B cell (primary cell): ENCODE results near the gene TFAP2C. TPM values are rescaled to one million over a fixed set of nuclear protein-coding genes. Genes with fewer than 3 reads are reported as not detected.

Experiments
- ATAC-seq: fragments of 200-7000 bp; cut with Tn5 transposase; one replicate; pipeline ENCODE4 v1.10.0; 2021; ENCODE audit warnings: low read depth, mild to moderate bottlenecking, moderate number of reproducible peaks, moderate library complexity
- CTCF ChIA-PET: fragments of 350-600 bp; sonication (Branson Sonifier 250); formaldehyde crosslinking; loops from one replicate; lab custom pipeline; 2021; ENCODE audit warnings: antibody characterized with exemption, inconsistent platforms; lab: Charles Lee
- POLR2A ChIA-PET: fragments of 350-600 bp; sonication (Branson Sonifier 250); formaldehyde crosslinking; loops from one replicate; lab custom pipeline; 2021; ENCODE audit warnings: antibody characterized with exemption; lab: Charles Lee
- DNase-seq: peaks from one replicate; pipeline ENCODE4 v3.0.0; 2013
- H2AFZ ChIP-seq: 2 replicates; pipeline ENCODE4 v1.6.1; 2012; ENCODE audit warnings: mild to moderate bottlenecking, low read depth, low read length; ENCODE audit not compliant: insufficient read depth, poor library complexity, severe bottlenecking
- H3K27ac ChIP-seq, 2 donors: 1 replicate in 1 of 2; 2 replicates in 1 of 2; pipeline ENCODE4 v1.5.1; 2012 to 2013; ENCODE audit warnings: low read length in 2 of 2, mild to moderate bottlenecking in 2 of 2, moderate library complexity in 1 of 2
- H3K27me3 ChIP-seq, 4 experiments: fragments of 200-600 bp in 1 of 4; sonication (generic) in 1 of 4; replicated peaks in 1 of 4; 1 replicate in 2 of 4; 2 replicates in 2 of 4; pipeline versions ENCODE4 v1.6.1 to v1.7.0; 2013 to 2016; ENCODE audit warnings: low read length in 3 of 4, mild to moderate bottlenecking in 2 of 4, mixed read lengths in 1 of 4, moderate library complexity in 1 of 4; ENCODE audit not compliant: insufficient read depth in 4 of 4, control insufficient read depth in 3 of 4; ENCODE audit errors: control extremely low read depth in 1 of 4
- H3K36me3 ChIP-seq, 2 experiments: replicated peaks in 1 of 2; 1 replicate in 1 of 2; 2 replicates in 1 of 2; pipeline versions ENCODE4 v1.6.1 to v1.7.1; 2013; ENCODE audit warnings: low read length in 1 of 2; ENCODE audit not compliant: insufficient read depth in 2 of 2, control insufficient read depth in 1 of 2; ENCODE audit errors: control extremely low read depth in 1 of 2, extremely low read depth in 1 of 2
- H3K4me1 ChIP-seq, 2 donors: fragments of 200-600 bp in 1 of 2; sonication (generic) in 1 of 2; 1 replicate in 1 of 2; 2 replicates in 1 of 2; pipeline versions ENCODE4 v1.5.1 to v1.6.1; 2013 to 2017; ENCODE audit warnings: low read length in 2 of 2; ENCODE audit not compliant: control insufficient read depth in 2 of 2, insufficient read depth in 2 of 2
- H3K4me2 ChIP-seq: replicated peaks from 2 replicates; pipeline ENCODE3; 2012; ENCODE audit warnings: mild to moderate bottlenecking, low read depth, low read length; ENCODE audit not compliant: poor library complexity, severe bottlenecking
- H3K4me3 ChIP-seq, 5 experiments: fragments of 200-600 bp in 1 of 5; sonication (generic) in 1 of 5; 1 replicate in 3 of 5; 2 replicates in 2 of 5; pipeline versions ENCODE4 v1.5.1 to v1.7.0; 2011 to 2016; ENCODE audit warnings: low read length in 4 of 5, mild to moderate bottlenecking in 4 of 5, low read depth in 2 of 5, control low read depth in 1 of 5, moderate library complexity in 1 of 5; ENCODE audit not compliant: insufficient read depth in 1 of 5; ENCODE audit errors: control extremely low read depth in 1 of 5, extremely low read depth in 1 of 5
- H3K79me2 ChIP-seq: fragments of 200-600 bp; sonication (generic); one replicate; pipeline ENCODE4 v1.6.0; 2016; ENCODE audit warnings: low read length; ENCODE audit not compliant: control insufficient read depth, insufficient read depth
- H3K9ac ChIP-seq: fragments of 200-600 bp; sonication (generic); 2 replicates; pipeline ENCODE4 v1.6.1; 2017; ENCODE audit warnings: mild to moderate bottlenecking, low read length, moderate library complexity
- H3K9me3 ChIP-seq, 3 donors: one replicate each; pipeline versions ENCODE4 v1.6.1 to v1.7.1; 2013; ENCODE audit warnings: low read length in 2 of 3; ENCODE audit not compliant: control insufficient read depth in 2 of 3, insufficient read depth in 1 of 3; ENCODE audit errors: control extremely low read depth in 1 of 3
- H4K20me1 ChIP-seq: 2 replicates; pipeline ENCODE4 v1.6.0; 2012; ENCODE audit warnings: mild to moderate bottlenecking, low read length; ENCODE audit not compliant: insufficient read depth, control insufficient read depth, poor library complexity, severe bottlenecking
- H3K27ac Mint-ChIP-seq: one replicate; pipeline ENCODE4 v1.8.0; 2021; ENCODE audit warnings: mixed read lengths
- H3K27me3 Mint-ChIP-seq: one replicate; pipeline ENCODE4 v1.8.0; 2021; ENCODE audit warnings: mixed read lengths
- H3K4me1 Mint-ChIP-seq: one replicate; pipeline ENCODE4 v1.8.0; 2021; ENCODE audit warnings: mixed read lengths
- H3K4me3 Mint-ChIP-seq: one replicate; pipeline ENCODE4 v1.8.0; 2021; ENCODE audit warnings: mixed read lengths
- H3K9me3 Mint-ChIP-seq: one replicate; pipeline ENCODE4 v1.8.0; 2022; ENCODE audit warnings: mixed read lengths; ENCODE audit not compliant: insufficient read depth
- CTCF ChIP-seq: fragments of 200-600 bp; IDR thresholded peaks from one replicate; pipeline ENCODE4 v1.8.0; 2022; ENCODE audit warnings: antibody characterized with exemption, mild to moderate bottlenecking
- EZH2 ChIP-seq: IDR thresholded peaks from 2 replicates; pipeline ENCODE4 v1.6.1; 2012; ENCODE audit warnings: borderline replicate concordance, low read depth, mild to moderate bottlenecking, moderate library complexity, low read length; ENCODE audit not compliant: insufficient read depth, poor library complexity, severe bottlenecking
- WGBS: methylation state at CpG from one replicate; pipeline ENCODE4 v1.1.5; 2013; ENCODE audit warnings: missing lambda C conversion rate; ENCODE audit not compliant: insufficient coverage; 5-methylcytosine and 5-hydroxymethylcytosine counted together
- intact Hi-C: fragments of 100-400 bp; cut with micrococcal nuclease; formaldehyde crosslinking; loops from one replicate; pipeline ENCODE4 v1.10.0; 2022
- polyA plus RNA-seq: library from polyadenylated mRNA; depleted of rRNA; stranded (reverse); fragments of >200 nt; gene quantifications from 2 replicates; pipeline ENCODE4 v1.2.3, GENCODE V29; 2012
- total RNA-seq, 2 donors: library from RNA; stranded (reverse); fragments of 120-200 nt in 1 of 2; gene quantifications; 1 replicate in 1 of 2; 2 replicates in 1 of 2; pipeline versions ENCODE4 v1.2.3 to v1.2.4, GENCODE V29; 2013 to 2022

Gene TFAP2C
- total and polyA plus RNA-seq, 2 donors (not counting 1 experiment from before 2014, with no cell fraction given): not detected

GRCh38 chr20:56626367-56627121 is 2.6 kb upstream of the TFAP2C start:
- peaks cover 9% of the 10 kb centered on the region for H3K4me1 Mint-ChIP-seq
- no peaks in the 10 kb centered on the region for H3K36me3 ChIP-seq
- no peak overlapping the region for H3K27ac ChIP-seq
- no peaks in the 10 kb centered on the region for H4K20me1 ChIP-seq
- H3K79me2 ChIP-seq: no peaks in the 10 kb centered on the region
- no peak overlapping the region for H3K27ac Mint-ChIP-seq
- no peaks in the 10 kb centered on the region for H3K9me3 Mint-ChIP-seq
- 12% methylated on average over 47 of the region's 60 CpGs for whole genome bisulfite sequencing
- H3K27me3 ChIP-seq: peaks cover 0 to 73% (median 29%) of the 10 kb centered on the region in 4 experiments
- intact Hi-C loops: no loop called here
- H3K4me3 Mint-ChIP-seq: no peak overlapping the region
- ChIA-PET CTCF (no interaction called here), POLR2A (no interaction called here)
- H3K4me3 ChIP-seq: no peak overlapping the region
- ATAC-seq (no peak), DNase-seq (no peak)
- no peak overlapping the region for H2AFZ ChIP-seq
- peaks cover 18 to 22% of the 10 kb centered on the region in 2 donors for H3K4me1 ChIP-seq
- H3K4me2 ChIP-seq: no peak overlapping the region
- TF ChIP-seq EZH2 (no peak), CTCF (no peak)
- H3K27me3 Mint-ChIP-seq: peaks cover 35% of the 10 kb centered on the region
- peaks cover 0 to 34% (median 0%) of the 10 kb centered on the region in 3 donors for H3K9me3 ChIP-seq
- no peak overlapping the region for H3K9ac ChIP-seq
